Left ventricle myocardium inferior (tissue), 1 donor: ENCODE results near the gene GPRASP3. TPM values are rescaled to one million over a fixed set of nuclear protein-coding genes. Genes with fewer than 3 reads are reported as not detected.
"Not testable (repeated sequence)": the region's sequence is repeated elsewhere in the genome, so short reads cannot be mapped to it uniquely, and the experiment has no call there.

Experiments
- DNase-seq: peaks from one replicate; pipeline ENCODE4 v3.0.0-alpha.2; 2020
- H3K27ac ChIP-seq: fragments of 200-600 bp; replicated peaks from 2 replicates; pipeline ENCODE4 v1.8.0; 2021
- H3K27me3 ChIP-seq: fragments of 200-600 bp; 2 replicates; pipeline ENCODE4 v1.8.0; 2021; ENCODE audit warnings: low read depth
- H3K36me3 ChIP-seq: fragments of 200-600 bp; 2 replicates; pipeline ENCODE4 v1.8.0; 2021
- H3K4me1 ChIP-seq: fragments of 200-600 bp; 2 replicates; pipeline ENCODE4 v1.8.0; 2021
- H3K4me3 ChIP-seq: fragments of 200-600 bp; 2 replicates; pipeline ENCODE4 v1.8.0; 2021; ENCODE audit warnings: mild to moderate bottlenecking, moderate library complexity
- H3K9me3 ChIP-seq: fragments of 200-600 bp; replicated peaks from 2 replicates; pipeline ENCODE4 v1.8.0; 2021
- intact Hi-C: fragments of 100-400 bp; cut with micrococcal nuclease; formaldehyde crosslinking; loops from one replicate; pipeline ENCODE4 v1.11.0; 2022
- total RNA-seq: library from RNA; stranded (reverse); fragmentation: NEBNext Ultra II Directional; extraction: Animal tissue kit (Norgen Biotek cat#: 25700); gene quantifications from one replicate; pipeline ENCODE4 v1.2.1, GENCODE V29; 2021
- TF ChIP-seq, protein P1 (sequence below): fragments of 200-600 bp; IDR thresholded peaks from 2 replicates; pipeline ENCODE4 v1.8.0; 2021; ENCODE audit warnings: antibody characterized with exemption, mild to moderate bottlenecking, borderline replicate concordance
- donor health status: DM: no; HTN: yes; CAD: no; lungs with severe emphysema.

Gene GPRASP3
- total RNA-seq, 1 donor from 2014 or later, result 4.8 TPM

- Histone ChIP-seq H3K27me3 (no peaks in the 10 kb centered on the region), H3K4me1 (peaks cover 3% of the 10 kb centered on the region), H3K9me3 (no peaks in the 10 kb centered on the region), H3K36me3 (no peaks in the 10 kb centered on the region), H3K27ac (peak overlapping the region; percentile 87), H3K4me3 (peak overlapping the region; percentile 78)
- intact Hi-C loops, result no loop called here
- TF ChIP-seq, protein P1, sequence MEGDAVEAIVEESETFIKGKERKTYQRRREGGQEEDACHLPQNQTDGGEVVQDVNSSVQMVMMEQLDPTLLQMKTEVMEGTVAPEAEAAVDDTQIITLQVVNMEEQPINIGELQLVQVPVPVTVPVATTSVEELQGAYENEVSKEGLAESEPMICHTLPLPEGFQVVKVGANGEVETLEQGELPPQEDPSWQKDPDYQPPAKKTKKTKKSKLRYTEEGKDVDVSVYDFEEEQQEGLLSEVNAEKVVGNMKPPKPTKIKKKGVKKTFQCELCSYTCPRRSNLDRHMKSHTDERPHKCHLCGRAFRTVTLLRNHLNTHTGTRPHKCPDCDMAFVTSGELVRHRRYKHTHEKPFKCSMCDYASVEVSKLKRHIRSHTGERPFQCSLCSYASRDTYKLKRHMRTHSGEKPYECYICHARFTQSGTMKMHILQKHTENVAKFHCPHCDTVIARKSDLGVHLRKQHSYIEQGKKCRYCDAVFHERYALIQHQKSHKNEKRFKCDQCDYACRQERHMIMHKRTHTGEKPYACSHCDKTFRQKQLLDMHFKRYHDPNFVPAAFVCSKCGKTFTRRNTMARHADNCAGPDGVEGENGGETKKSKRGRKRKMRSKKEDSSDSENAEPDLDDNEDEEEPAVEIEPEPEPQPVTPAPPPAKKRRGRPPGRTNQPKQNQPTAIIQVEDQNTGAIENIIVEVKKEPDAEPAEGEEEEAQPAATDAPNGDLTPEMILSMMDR, result peak; percentile 67
- peak; percentile 35 for DNase-seq
These were observed 7.4 kb upstream of the GPRASP3 start for GRCh38 chrX:102712981-102713625.

DNA sequence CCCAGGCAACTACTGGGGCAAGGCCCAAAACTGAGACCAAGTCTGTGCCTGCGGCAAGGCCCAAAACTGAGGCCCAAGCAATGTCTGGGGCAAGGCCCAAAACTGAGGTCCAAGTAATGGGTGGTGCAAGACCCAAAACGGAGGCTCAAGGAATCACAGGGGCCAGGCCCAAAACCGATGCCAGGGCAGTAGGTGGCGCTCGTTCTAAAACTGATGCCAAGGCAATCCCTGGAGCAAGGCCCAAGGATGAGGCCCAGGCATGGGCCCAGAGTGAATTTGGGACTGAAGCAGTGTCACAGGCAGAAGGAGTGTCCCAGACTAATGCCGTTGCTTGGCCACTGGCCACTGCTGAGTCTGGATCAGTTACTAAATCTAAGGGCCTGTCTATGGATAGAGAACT, 5.5 kb upstream of the GPRASP3 start:
- TF ChIP-seq, protein P1, result no peak
- Histone ChIP-seq H3K4me1 (peaks cover 3% of the 10 kb centered on the region), H3K27ac (no peak overlapping the region), H3K4me3 (no peak overlapping the region), H3K36me3 (no peaks in the 10 kb centered on the region), H3K9me3 (no peaks in the 10 kb centered on the region), H3K27me3 (no peaks in the 10 kb centered on the region)
- DNase-seq, result no peak
- intact Hi-C loops, result no loop called here

DNA sequence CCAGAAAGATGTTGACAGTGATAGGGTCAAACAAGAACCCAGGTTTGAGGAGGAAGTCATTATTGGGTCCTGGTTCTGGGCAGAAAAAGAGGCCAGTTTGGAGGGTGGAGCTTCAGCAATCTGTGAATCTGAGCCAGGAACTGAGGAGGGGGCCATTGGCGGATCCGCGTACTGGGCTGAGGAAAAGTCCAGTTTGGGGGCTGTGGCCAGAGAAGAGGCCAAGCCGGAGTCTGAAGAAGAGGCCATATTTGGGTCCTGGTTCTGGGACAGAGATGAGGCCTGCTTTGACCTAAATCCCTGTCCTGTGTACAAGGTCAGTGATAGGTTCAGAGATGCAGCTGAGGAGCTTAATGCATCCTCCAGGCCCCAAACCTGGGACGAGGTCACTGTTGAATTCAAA, 4.6 kb upstream of the GPRASP3 start:
- Histone ChIP-seq H3K4me3 (no peak overlapping the region), H3K27me3 (no peaks in the 10 kb centered on the region), H3K4me1 (peaks cover 3% of the 10 kb centered on the region), H3K36me3 (no peaks in the 10 kb centered on the region), H3K27ac (no peak overlapping the region), H3K9me3 (no peaks in the 10 kb centered on the region)
- intact Hi-C loops, result no loop called here
- TF ChIP-seq, protein P1, result no peak
- no peak for DNase-seq

DNA sequence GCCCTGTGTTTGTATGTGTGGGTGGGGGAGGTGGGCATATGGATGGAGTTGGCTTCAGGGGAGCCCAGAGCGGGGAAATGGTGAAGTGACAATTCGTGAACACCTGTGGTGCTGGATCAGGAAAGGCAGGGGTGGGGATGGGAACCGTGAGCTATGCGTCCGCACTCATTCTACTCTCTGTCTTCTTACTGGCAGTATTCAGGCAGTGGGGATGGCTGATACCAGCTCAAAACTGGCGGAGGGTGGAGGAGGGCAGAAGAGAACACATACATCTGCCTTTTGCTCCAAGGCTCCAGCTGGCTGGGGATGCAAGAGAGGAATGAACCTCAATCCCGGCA, 595 bp downstream of the GPRASP3 start:
- H3K4me3 ChIP-seq, result peak overlapping the region; percentile 66
- H3K36me3 ChIP-seq, H3K27ac ChIP-seq, H3K27me3 ChIP-seq, H3K9me3 ChIP-seq, DNase-seq, H3K4me1 ChIP-seq, intact Hi-C loops: not testable (repeated sequence)

DNA sequence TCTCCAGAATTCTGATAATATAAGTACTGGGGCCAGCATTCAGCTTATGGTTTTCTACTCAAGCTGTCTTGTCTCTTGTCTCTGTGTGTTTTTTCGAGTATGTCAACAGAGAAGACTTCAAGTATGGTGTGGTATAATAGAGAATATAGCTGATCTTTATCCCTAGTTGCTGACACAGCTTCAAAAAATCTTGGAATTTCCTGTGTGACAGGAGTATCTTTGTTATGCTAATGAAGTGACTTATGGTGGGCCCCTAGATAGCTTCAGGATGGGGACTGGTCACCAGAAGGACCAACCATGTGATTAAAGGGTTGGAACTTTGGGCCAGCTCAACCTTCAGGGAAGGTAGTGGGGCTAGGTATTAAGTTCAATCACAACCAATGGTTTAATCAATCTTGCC, 2.9 kb downstream of the GPRASP3 start:
- no peak for DNase-seq
- TF ChIP-seq, protein P1, result no peak
- Histone ChIP-seq H3K27ac (no peak overlapping the region), H3K4me3 (no peak overlapping the region), H3K36me3 (no peaks in the 10 kb centered on the region), H3K9me3 (no peaks in the 10 kb centered on the region), H3K27me3 (no peaks in the 10 kb centered on the region), H3K4me1 (no peaks in the 10 kb centered on the region)
- intact Hi-C loops, result no loop called here

DNA sequence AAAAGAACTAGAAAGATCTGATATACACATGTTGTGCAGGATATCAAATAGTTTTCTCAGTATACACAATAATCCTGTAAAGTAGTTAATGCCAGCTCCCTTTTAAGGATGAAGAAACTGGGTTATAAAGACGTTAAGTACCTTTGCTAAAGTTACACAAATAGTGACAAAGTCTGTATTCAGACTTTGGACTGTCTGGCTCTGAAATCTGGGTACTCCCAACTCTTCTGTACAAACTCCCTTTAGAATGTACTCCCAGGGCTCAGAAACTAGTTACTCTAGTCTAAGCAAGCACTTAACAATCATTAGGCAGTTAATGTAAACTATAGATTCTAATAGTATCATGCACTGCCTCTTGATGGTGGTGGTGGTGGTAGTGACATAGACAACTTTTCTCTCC, 7.2 kb downstream of the GPRASP3 start:
- TF ChIP-seq, protein P1, result no peak
- no peaks in the 10 kb centered on the region for H3K4me1 ChIP-seq
- no peaks in the 10 kb centered on the region for H3K36me3 ChIP-seq
- H3K4me3 ChIP-seq, result no peak overlapping the region
- H3K27me3 ChIP-seq, result no peaks in the 10 kb centered on the region
- no peaks in the 10 kb centered on the region for H3K9me3 ChIP-seq
- no peak for DNase-seq
- intact Hi-C loops, result no loop called here
- H3K27ac ChIP-seq, result no peak overlapping the region
